Measurements from ENCODE around the gene ITFG2.

The ITFG2 gene

DNA sequence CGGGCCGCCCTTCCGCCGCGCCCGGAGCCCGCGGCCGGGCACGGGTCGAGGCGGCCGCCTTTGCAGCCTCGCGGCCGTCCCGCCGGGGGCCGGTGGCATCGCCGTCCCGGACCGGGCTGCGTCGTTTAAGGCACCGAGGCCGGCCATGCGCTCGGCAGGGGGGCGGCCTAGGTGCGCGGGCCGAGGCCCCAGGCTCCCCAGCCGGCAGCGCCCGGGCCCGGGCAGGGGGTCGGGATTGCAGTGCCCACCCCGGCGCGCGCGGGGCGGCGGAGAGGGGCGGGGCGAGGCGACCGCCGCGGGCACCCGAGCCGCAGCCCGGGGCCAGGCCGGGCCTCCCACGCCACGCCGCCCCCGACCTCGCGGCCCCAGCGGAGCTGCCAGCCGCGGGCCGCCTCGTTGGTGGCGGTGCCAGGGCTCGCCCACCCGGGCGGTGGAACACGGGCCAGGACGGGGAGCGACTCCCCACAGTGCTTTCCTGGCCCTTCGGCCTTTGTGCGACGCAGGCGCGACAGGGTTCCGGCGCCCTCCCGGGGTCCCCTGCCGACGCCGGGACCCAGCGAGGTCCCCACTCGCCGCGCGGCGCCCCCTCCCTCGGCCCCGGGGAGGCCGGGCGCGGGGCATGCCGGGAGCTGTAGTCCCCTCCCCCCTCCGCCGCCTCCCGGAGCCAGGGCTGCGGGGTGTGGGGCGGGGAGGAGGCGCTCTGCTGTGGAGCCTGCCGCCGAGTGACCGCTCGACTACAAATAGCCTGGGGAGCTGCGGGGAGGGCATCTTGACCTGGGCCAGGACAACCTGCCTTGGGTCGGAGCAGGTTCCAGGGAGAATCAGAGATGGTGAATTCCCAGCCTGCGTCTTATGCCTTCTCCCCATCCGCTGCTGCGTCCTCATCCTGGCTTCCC lies 16.9 kb upstream of the ITFG2 start:
- Histone ChIP-seq H3K9me3 (ENCODE audit: control insufficient read depth, insufficient read depth, low read length) (no peaks in the 10 kb centered on the region), H3K27me3 (ENCODE audit: control insufficient read depth, low read length) (no peaks in the 10 kb centered on the region), H3K4me1 (ENCODE audit: control insufficient read depth, low read length) (peaks cover 22% of the 10 kb centered on the region), H3F3A (ENCODE audit: control insufficient read depth, insufficient read depth) (peaks cover 2% of the 10 kb centered on the region; the same call in 1 of the 2 replicates), H3K36me3 (ENCODE audit: control insufficient read depth, low read length) (peaks cover 48% of the 10 kb centered on the region), H3K4me2 (ENCODE audit: low read length) (peak overlapping the region; percentile 93), H3K4me3 (ENCODE audit: low read length) (peak overlapping the region; percentile 95), H3K79me2 (ENCODE audit: control insufficient read depth, low read length) (peaks cover 50% of the 10 kb centered on the region), H3K9me2 (replicated peaks; ENCODE audit: control insufficient read depth, low read length) (no peaks in the 10 kb centered on the region), H3K27ac (ENCODE audit: low read depth, low read length) (no peak overlapping the region), H4K20me1 (ENCODE audit: control insufficient read depth, insufficient read depth, low read depth, low read length) (peaks cover 31% of the 10 kb centered on the region)
- no peak for TF ChIP-seq EZH2phosphoT487 (IDR thresholded peaks at IDR 0.05; ENCODE audit: borderline replicate concordance, low read length)
- TF ChIP-seq, protein P1, sequence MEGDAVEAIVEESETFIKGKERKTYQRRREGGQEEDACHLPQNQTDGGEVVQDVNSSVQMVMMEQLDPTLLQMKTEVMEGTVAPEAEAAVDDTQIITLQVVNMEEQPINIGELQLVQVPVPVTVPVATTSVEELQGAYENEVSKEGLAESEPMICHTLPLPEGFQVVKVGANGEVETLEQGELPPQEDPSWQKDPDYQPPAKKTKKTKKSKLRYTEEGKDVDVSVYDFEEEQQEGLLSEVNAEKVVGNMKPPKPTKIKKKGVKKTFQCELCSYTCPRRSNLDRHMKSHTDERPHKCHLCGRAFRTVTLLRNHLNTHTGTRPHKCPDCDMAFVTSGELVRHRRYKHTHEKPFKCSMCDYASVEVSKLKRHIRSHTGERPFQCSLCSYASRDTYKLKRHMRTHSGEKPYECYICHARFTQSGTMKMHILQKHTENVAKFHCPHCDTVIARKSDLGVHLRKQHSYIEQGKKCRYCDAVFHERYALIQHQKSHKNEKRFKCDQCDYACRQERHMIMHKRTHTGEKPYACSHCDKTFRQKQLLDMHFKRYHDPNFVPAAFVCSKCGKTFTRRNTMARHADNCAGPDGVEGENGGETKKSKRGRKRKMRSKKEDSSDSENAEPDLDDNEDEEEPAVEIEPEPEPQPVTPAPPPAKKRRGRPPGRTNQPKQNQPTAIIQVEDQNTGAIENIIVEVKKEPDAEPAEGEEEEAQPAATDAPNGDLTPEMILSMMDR (IDR thresholded peaks at IDR 0.05; ENCODE audit: low read depth, low read length, poor library complexity, severe bottlenecking), result no peak

DNA sequence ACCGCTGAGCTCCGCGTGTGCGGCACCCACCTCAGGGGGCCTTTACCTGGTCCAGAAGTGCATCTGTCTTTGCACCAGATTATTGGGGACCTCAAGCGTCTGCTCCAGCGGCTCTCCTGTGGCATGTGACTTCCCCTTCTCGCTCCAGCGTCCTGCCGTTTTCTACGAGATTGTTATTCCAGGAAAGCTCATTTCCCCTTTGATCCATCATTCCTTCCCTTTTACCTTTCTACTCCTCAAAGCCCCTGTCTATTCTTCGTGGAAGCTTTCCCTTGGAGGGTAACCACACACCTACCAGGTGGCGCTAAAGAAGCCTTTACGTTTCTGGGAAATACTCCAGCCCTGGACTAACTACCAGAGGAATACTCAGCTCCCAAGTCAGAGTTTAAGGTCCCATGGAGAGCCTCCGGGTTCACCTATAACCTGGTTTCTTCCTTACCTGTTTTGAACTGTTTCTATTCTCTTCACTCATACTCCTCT lies 16.2 kb upstream of the ITFG2 start:
- Histone ChIP-seq H3K9me3 (ENCODE audit: control insufficient read depth, insufficient read depth, low read length) (no peaks in the 10 kb centered on the region), H3K27me3 (ENCODE audit: control insufficient read depth, low read length) (no peaks in the 10 kb centered on the region), H4K20me1 (ENCODE audit: control insufficient read depth, insufficient read depth, low read depth, low read length) (peaks cover 31% of the 10 kb centered on the region), H3K4me2 (ENCODE audit: low read length) (peak overlapping the region; percentile 93), H3K27ac (ENCODE audit: low read depth, low read length) (no peak overlapping the region), H3K4me1 (ENCODE audit: control insufficient read depth, low read length) (peaks cover 22% of the 10 kb centered on the region), H3K9me2 (replicated peaks; ENCODE audit: control insufficient read depth, low read length) (no peaks in the 10 kb centered on the region), H3F3A (ENCODE audit: control insufficient read depth, insufficient read depth) (peaks cover 4% of the 10 kb centered on the region; the same call in 1 of the 2 replicates), H3K36me3 (ENCODE audit: control insufficient read depth, low read length) (peaks cover 55% of the 10 kb centered on the region), H3K4me3 (ENCODE audit: low read length) (peak overlapping the region; percentile 95), H3K79me2 (ENCODE audit: control insufficient read depth, low read length) (peaks cover 50% of the 10 kb centered on the region)
- no peak for TF ChIP-seq EZH2phosphoT487 (IDR thresholded peaks at IDR 0.05; ENCODE audit: borderline replicate concordance, low read length)
- TF ChIP-seq, protein P1 (IDR thresholded peaks at IDR 0.05; ENCODE audit: low read depth, low read length, poor library complexity, severe bottlenecking), result peak; percentile 34

DNA sequence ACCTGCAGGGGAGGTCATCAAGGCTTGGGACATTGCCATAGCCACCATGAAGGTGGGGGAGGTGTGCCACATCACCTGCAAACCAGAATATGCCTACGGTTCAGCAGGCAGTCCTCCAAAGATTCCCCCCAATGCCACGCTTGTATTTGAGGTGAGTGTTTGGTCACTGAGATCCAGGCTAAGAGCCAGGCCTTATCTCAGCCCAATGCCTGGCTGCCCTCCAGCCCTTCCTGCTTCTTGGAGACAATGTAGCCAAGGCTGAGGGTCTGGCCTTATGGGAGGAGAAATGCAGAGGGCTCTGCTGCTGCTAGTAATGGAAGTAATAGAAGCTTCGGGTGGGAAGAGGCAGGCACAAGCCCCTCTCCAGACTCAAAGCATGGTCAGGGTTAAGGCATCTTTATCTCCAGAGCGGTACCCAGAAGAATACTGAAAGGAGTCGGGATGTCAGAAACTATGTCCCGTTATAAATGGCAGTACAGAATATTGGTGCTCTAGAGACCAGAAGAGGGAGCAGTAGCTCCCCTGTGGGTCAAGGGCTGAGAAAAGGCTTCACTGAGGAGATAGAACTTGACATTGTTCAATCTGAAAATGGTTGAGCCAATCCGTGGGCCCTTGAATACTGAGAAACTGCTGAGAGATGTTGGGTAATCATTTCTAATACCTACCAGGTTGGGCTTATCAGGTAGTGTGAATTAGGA lies 14.6 kb upstream of the ITFG2 start:
- Histone ChIP-seq H3K4me2 (ENCODE audit: low read length) (no peak overlapping the region), H3F3A (ENCODE audit: control insufficient read depth, insufficient read depth) (0 out of 2 replicates have a peak, but pooled peaks cover 4% of the 10 kb centered on the region), H3K36me3 (ENCODE audit: control insufficient read depth, low read length) (peaks cover 71% of the 10 kb centered on the region), H3K9me2 (replicated peaks; ENCODE audit: control insufficient read depth, low read length) (no peaks in the 10 kb centered on the region), H3K79me2 (ENCODE audit: control insufficient read depth, low read length) (peaks cover 50% of the 10 kb centered on the region), H4K20me1 (ENCODE audit: control insufficient read depth, insufficient read depth, low read depth, low read length) (peaks cover 31% of the 10 kb centered on the region), H3K4me1 (ENCODE audit: control insufficient read depth, low read length) (peaks cover 22% of the 10 kb centered on the region), H3K9me3 (ENCODE audit: control insufficient read depth, insufficient read depth, low read length) (no peaks in the 10 kb centered on the region), H3K27me3 (ENCODE audit: control insufficient read depth, low read length) (no peaks in the 10 kb centered on the region), H3K27ac (ENCODE audit: low read depth, low read length) (no peak overlapping the region), H3K4me3 (ENCODE audit: low read length) (no peak overlapping the region)
- TF ChIP-seq, protein P1 (IDR thresholded peaks at IDR 0.05; ENCODE audit: low read depth, low read length, poor library complexity, severe bottlenecking), result peak; percentile 8
- TF ChIP-seq EZH2phosphoT487 (IDR thresholded peaks at IDR 0.05; ENCODE audit: borderline replicate concordance, low read length), result no peak

All from DOHH2 (cell line).